Activated CD4-positive, alpha-beta T cell treated with anti-CD3 and anti-CD28 coated beads, Interleukin-2, amount 10 ng/mL, durations not matched to agents 24 days and 14 days (primary cell): ENCODE data around the gene PBX3. TPM values are rescaled to one million over a fixed set of nuclear protein-coding genes. Genes with fewer than 3 reads are reported as not detected.

Experiments
- DNase-seq: peaks from one replicate; pipeline ENCODE4 v3.0.0; 2022
- H3K27ac Mint-ChIP-seq: one replicate; pipeline ENCODE4 v1.8.0; 2022; ENCODE audit warnings: mild to moderate bottlenecking, mixed read lengths
- H3K27me3 Mint-ChIP-seq: one replicate; pipeline ENCODE4 v1.8.0; 2022; ENCODE audit warnings: mixed read lengths
- H3K36me3 Mint-ChIP-seq: one replicate; pipeline ENCODE4 v1.8.0; 2022; ENCODE audit warnings: low read depth, mild to moderate bottlenecking, mixed read lengths
- H3K4me1 Mint-ChIP-seq: one replicate; pipeline ENCODE4 v1.8.0; 2021; ENCODE audit warnings: mixed read lengths
- H3K4me3 Mint-ChIP-seq: one replicate; pipeline ENCODE4 v1.8.0; 2022; ENCODE audit warnings: mild to moderate bottlenecking, moderate library complexity, mixed read lengths
- H3K9me3 Mint-ChIP-seq: one replicate; pipeline ENCODE4 v1.8.0; 2021; ENCODE audit warnings: mixed read lengths
- intact Hi-C: fragments of 100-400 bp; cut with micrococcal nuclease; formaldehyde crosslinking; loops from one replicate; pipeline ENCODE4 v1.15.1; 2023
- total RNA-seq: library from RNA; stranded (reverse); gene quantifications from 2 replicates; pipeline ENCODE4 v1.2.3, GENCODE V29; 2022

PBX3 gene
- total RNA-seq, 1 donor from 2014 or later = 27.7 TPM

- no peaks in the 10 kb centered on the region for H3K4me1 Mint-ChIP-seq
- intact Hi-C loops = no loop called here
- H3K4me3 Mint-ChIP-seq = no peak overlapping the region
- H3K27me3 Mint-ChIP-seq = no peaks in the 10 kb centered on the region
- no peak overlapping the region for H3K27ac Mint-ChIP-seq
- DNase-seq = no peak
- H3K36me3 Mint-ChIP-seq = no peaks in the 10 kb centered on the region
- no peaks in the 10 kb centered on the region for H3K9me3 Mint-ChIP-seq
Measured at GRCh38 chr9:125959951-125960619, 212.9 kb downstream of the PBX3 start.

GRCh38 chr9:125960626-125961025 is 213.5 kb downstream of the PBX3 start:
- Mint-ChIP-seq H3K36me3 (no peaks in the 10 kb centered on the region), H3K27ac (no peak overlapping the region), H3K27me3 (no peaks in the 10 kb centered on the region), H3K9me3 (no peaks in the 10 kb centered on the region), H3K4me1 (no peaks in the 10 kb centered on the region), H3K4me3 (no peak overlapping the region)
- intact Hi-C loops = no loop called here
- no peak for DNase-seq

- Mint-ChIP-seq H3K9me3 (no peaks in the 10 kb centered on the region), H3K4me1 (no peaks in the 10 kb centered on the region), H3K27me3 (no peaks in the 10 kb centered on the region), H3K27ac (no peak overlapping the region), H3K36me3 (no peaks in the 10 kb centered on the region), H3K4me3 (no peak overlapping the region)
- DNase-seq = no peak
- intact Hi-C loops = no loop called here
Measured at GRCh38 chr9:125961072-125961471, 213.9 kb downstream of the PBX3 start.

GRCh38 chr9:125963932-125964331 is 216.8 kb downstream of the PBX3 start:
- no peak overlapping the region for H3K4me3 Mint-ChIP-seq
- no peaks in the 10 kb centered on the region for H3K9me3 Mint-ChIP-seq
- intact Hi-C loops = no loop called here
- H3K4me1 Mint-ChIP-seq = no peaks in the 10 kb centered on the region
- no peaks in the 10 kb centered on the region for H3K27me3 Mint-ChIP-seq
- no peak overlapping the region for H3K27ac Mint-ChIP-seq
- no peaks in the 10 kb centered on the region for H3K36me3 Mint-ChIP-seq
- no peak for DNase-seq

GRCh38 chr9:125964702-125965225 is 217.6 kb downstream of the PBX3 start:
- H3K9me3 Mint-ChIP-seq = no peaks in the 10 kb centered on the region
- DNase-seq = no peak
- intact Hi-C loops = no loop called here
- no peaks in the 10 kb centered on the region for H3K36me3 Mint-ChIP-seq
- H3K27me3 Mint-ChIP-seq = no peaks in the 10 kb centered on the region
- H3K4me1 Mint-ChIP-seq = no peaks in the 10 kb centered on the region
- H3K27ac Mint-ChIP-seq = no peak overlapping the region
- H3K4me3 Mint-ChIP-seq = no peak overlapping the region

- no peaks in the 10 kb centered on the region for H3K27me3 Mint-ChIP-seq
- H3K36me3 Mint-ChIP-seq = no peaks in the 10 kb centered on the region
- intact Hi-C loops = no loop called here
- no peak for DNase-seq
- no peaks in the 10 kb centered on the region for H3K4me1 Mint-ChIP-seq
- H3K4me3 Mint-ChIP-seq = no peak overlapping the region
- no peak overlapping the region for H3K27ac Mint-ChIP-seq
- no peaks in the 10 kb centered on the region for H3K9me3 Mint-ChIP-seq
Measured at GRCh38 chr9:125965477-125965876, 218.3 kb downstream of the PBX3 start.

GRCh38 chr9:125966466-125966865 is 219.3 kb downstream of the PBX3 start:
- H3K36me3 Mint-ChIP-seq = no peaks in the 10 kb centered on the region
- no peaks in the 10 kb centered on the region for H3K4me1 Mint-ChIP-seq
- no peak overlapping the region for H3K27ac Mint-ChIP-seq
- intact Hi-C loops = no loop called here
- DNase-seq = no peak
- H3K4me3 Mint-ChIP-seq = no peak overlapping the region
- no peaks in the 10 kb centered on the region for H3K27me3 Mint-ChIP-seq
- no peaks in the 10 kb centered on the region for H3K9me3 Mint-ChIP-seq

- no peaks in the 10 kb centered on the region for H3K4me1 Mint-ChIP-seq
- DNase-seq = no peak
- no peaks in the 10 kb centered on the region for H3K9me3 Mint-ChIP-seq
- no peak overlapping the region for H3K27ac Mint-ChIP-seq
- H3K27me3 Mint-ChIP-seq = no peaks in the 10 kb centered on the region
- no peaks in the 10 kb centered on the region for H3K36me3 Mint-ChIP-seq
- intact Hi-C loops = no loop called here
- H3K4me3 Mint-ChIP-seq = no peak overlapping the region
Measured at GRCh38 chr9:125966959-125967711, 220.0 kb downstream of the PBX3 start.

GRCh38 chr9:125968714-125969374 is 221.7 kb downstream of the PBX3 start:
- Mint-ChIP-seq H3K27ac (no peak overlapping the region), H3K4me1 (no peaks in the 10 kb centered on the region), H3K27me3 (no peaks in the 10 kb centered on the region), H3K9me3 (no peaks in the 10 kb centered on the region), H3K4me3 (no peak overlapping the region), H3K36me3 (no peaks in the 10 kb centered on the region)
- intact Hi-C loops = no loop called here
- no peak for DNase-seq

- Mint-ChIP-seq H3K27me3 (no peaks in the 10 kb centered on the region), H3K4me1 (no peaks in the 10 kb centered on the region), H3K9me3 (no peaks in the 10 kb centered on the region), H3K27ac (no peak overlapping the region), H3K4me3 (no peak overlapping the region), H3K36me3 (no peaks in the 10 kb centered on the region)
- DNase-seq = no peak
- intact Hi-C loops = no loop called here
Measured at GRCh38 chr9:125969462-125969861, 222.3 kb downstream of the PBX3 start.

- H3K4me3 Mint-ChIP-seq = no peak overlapping the region
- DNase-seq = no peak
- H3K4me1 Mint-ChIP-seq = no peaks in the 10 kb centered on the region
- intact Hi-C loops = no loop called here
- no peaks in the 10 kb centered on the region for H3K27me3 Mint-ChIP-seq
- no peak overlapping the region for H3K27ac Mint-ChIP-seq
- no peaks in the 10 kb centered on the region for H3K9me3 Mint-ChIP-seq
- no peaks in the 10 kb centered on the region for H3K36me3 Mint-ChIP-seq
Measured at GRCh38 chr9:125969868-125970267, 222.7 kb downstream of the PBX3 start.

GRCh38 chr9:125970340-125970739 is 223.2 kb downstream of the PBX3 start:
- DNase-seq = no peak
- intact Hi-C loops = no loop called here
- Mint-ChIP-seq H3K27me3 (no peaks in the 10 kb centered on the region), H3K27ac (no peak overlapping the region), H3K36me3 (no peaks in the 10 kb centered on the region), H3K4me1 (no peaks in the 10 kb centered on the region), H3K4me3 (no peak overlapping the region), H3K9me3 (no peaks in the 10 kb centered on the region)

GRCh38 chr9:125971050-125971449 is 223.9 kb downstream of the PBX3 start:
- Mint-ChIP-seq H3K9me3 (no peaks in the 10 kb centered on the region), H3K27me3 (no peaks in the 10 kb centered on the region), H3K36me3 (no peaks in the 10 kb centered on the region), H3K4me3 (no peak overlapping the region), H3K4me1 (no peaks in the 10 kb centered on the region), H3K27ac (no peak overlapping the region)
- intact Hi-C loops = no loop called here
- no peak for DNase-seq

GRCh38 chr9:125972012-125972729 is 225.0 kb downstream of the PBX3 start:
- Mint-ChIP-seq H3K4me3 (no peak overlapping the region), H3K36me3 (no peaks in the 10 kb centered on the region), H3K4me1 (no peaks in the 10 kb centered on the region), H3K9me3 (no peaks in the 10 kb centered on the region), H3K27me3 (peaks cover 5% of the 10 kb centered on the region), H3K27ac (no peak overlapping the region)
- intact Hi-C loops = no loop called here
- no peak for DNase-seq
